RWPE1 (cell line): ENCODE measurements around the gene TNRC6B.

Experiments
- CTCF ChIA-PET: fragments of 350-600 bp; sonication (Branson Sonifier 250); formaldehyde crosslinking; extraction: SDS; loops from one replicate; lab custom pipeline; 2021; lab: Yijun Ruan, JAX
- POLR2A ChIA-PET: fragments of 400-600 bp; formaldehyde crosslinking; extraction: SDS; loops from one replicate; lab custom pipeline; 2020; ENCODE audit warnings: antibody characterized with exemption; ENCODE audit not compliant: low non-redundant PET; lab: Yijun Ruan, JAX
- DNase-seq: peaks from one replicate; pipeline ENCODE4 v3.0.0; 2012; ENCODE audit warnings: low spot score
- H3K27ac ChIP-seq: fragments of 450-650 bp; 2 replicates; pipeline ENCODE4 v1.5.1; 2017
- CTCF ChIP-seq: fragments of 450-650 bp; conservative IDR thresholded peaks from 2 replicates; pipeline ENCODE4 v1.5.1; 2017; ENCODE audit warnings: low read depth, mild to moderate bottlenecking

TNRC6B gene

GRCh38 chr22:40202225-40202944 lies 24.7 kb downstream of the TNRC6B start:
- no peak for TF ChIP-seq CTCF
- ChIA-PET POLR2A (interaction anchor here (0.5 kb wide), 1 partner anchor 139 kb away, joined by 4 read pairs; no protein-coding TSS in a partner anchor), CTCF (no interaction called here)
- DNase-seq = no peak
- H3K27ac ChIP-seq = no peak overlapping the region

- TF ChIP-seq CTCF = no peak
- ChIA-PET POLR2A (no interaction called here), CTCF (no interaction called here)
- no peak for DNase-seq
- H3K27ac ChIP-seq = no peak overlapping the region
These were observed 25.8 kb downstream of the TNRC6B start for GRCh38 chr22:40203572-40203971.

GRCh38 chr22:40204321-40205116 lies 26.8 kb downstream of the TNRC6B start:
- H3K27ac ChIP-seq = no peak overlapping the region
- TF ChIP-seq CTCF = no peak
- ChIA-PET POLR2A (no interaction called here), CTCF (no interaction called here)
- DNase-seq = no peak

- no peak overlapping the region for H3K27ac ChIP-seq
- ChIA-PET CTCF (no interaction called here), POLR2A (no interaction called here)
- TF ChIP-seq CTCF = no peak
- no peak for DNase-seq
These were observed 28.8 kb downstream of the TNRC6B start for GRCh38 chr22:40206561-40206960.

- TF ChIP-seq CTCF = no peak
- ChIA-PET CTCF (no interaction called here), POLR2A (no interaction called here)
- no peak overlapping the region for H3K27ac ChIP-seq
- no peak for DNase-seq
These were observed 33.1 kb downstream of the TNRC6B start for GRCh38 chr22:40210818-40211217.

- DNase-seq = no peak
- no peak overlapping the region for H3K27ac ChIP-seq
- no peak for TF ChIP-seq CTCF
- POLR2A ChIA-PET = no interaction called here
- CTCF ChIA-PET = no interaction called here
These were observed 33.8 kb downstream of the TNRC6B start for GRCh38 chr22:40211476-40212054.
